A549 (cell line): Measurements from ENCODE around the gene NOS1AP.

Experiments used
- CBX2 ChIP-seq: fragments of 200-600 bp; sonication (generic); IDR thresholded peaks from 2 replicates; pipeline ENCODE4 v1.6.1; 2016; ENCODE audit warnings: low read depth, mild to moderate bottlenecking, borderline replicate concordance
- EP300 ChIP-seq, 2 experiments: fragments of >200 bp; sonication (Bioruptor Twin); formaldehyde crosslinking; IDR thresholded peaks; 2 replicates in 1 of 2; 3 replicates in 1 of 2; pipeline ENCODE4 v1.6.1; 2016 to 2017
- JUNB ChIP-seq: fragments of >200 bp; sonication (Bioruptor Twin); formaldehyde crosslinking; IDR thresholded peaks from 2 replicates; pipeline ENCODE4 v1.6.1; 2016
- KDM1A ChIP-seq: fragments of 200-600 bp; sonication (generic); IDR thresholded peaks from 2 replicates; pipeline ENCODE4 v1.6.1; 2016; ENCODE audit warnings: low read depth, mild to moderate bottlenecking
- KDM5A ChIP-seq: fragments of 200-600 bp; sonication (generic); IDR thresholded peaks from 2 replicates; pipeline ENCODE4 v1.6.1; 2016; ENCODE audit warnings: antibody characterized with exemption, mild to moderate bottlenecking
- MAFK ChIP-seq: fragments of 450-650 bp; IDR thresholded peaks from 2 replicates; pipeline ENCODE4 v1.6.1; 2014; ENCODE audit not compliant: partially characterized antibody
- NFE2L2 ChIP-seq: fragments of 150-350 bp; conservative IDR thresholded peaks from 2 replicates; pipeline ENCODE4 v1.6.1; 2014; ENCODE audit warnings: low read length
- POLR2A ChIP-seq: IDR thresholded peaks from 2 replicates; pipeline ENCODE4 v1.6.1; 2012; ENCODE audit warnings: mild to moderate bottlenecking, low read length
- RFX5 ChIP-seq: fragments of 450-650 bp; IDR thresholded peaks from 2 replicates; pipeline ENCODE4 v1.7.1; 2014; ENCODE audit warnings: antibody characterized with exemption, mild to moderate bottlenecking, moderate library complexity
- TF ChIP-seq, protein P1 (sequence below): fragments of >200 bp; sonication (Bioruptor Twin); formaldehyde crosslinking; IDR thresholded peaks from 3 replicates; pipeline ENCODE4 v1.5.1; 2016
- TF ChIP-seq, protein P2 (sequence below): IDR thresholded peaks from 2 replicates; pipeline ENCODE4 v1.6.1; 2012
- TF ChIP-seq, protein P3 (sequence below): fragments of 200-600 bp; sonication (generic); IDR thresholded peaks from 2 replicates; pipeline ENCODE4 v1.6.1; 2016; ENCODE audit warnings: antibody characterized with exemption, mild to moderate bottlenecking, moderate library complexity

DNA sequence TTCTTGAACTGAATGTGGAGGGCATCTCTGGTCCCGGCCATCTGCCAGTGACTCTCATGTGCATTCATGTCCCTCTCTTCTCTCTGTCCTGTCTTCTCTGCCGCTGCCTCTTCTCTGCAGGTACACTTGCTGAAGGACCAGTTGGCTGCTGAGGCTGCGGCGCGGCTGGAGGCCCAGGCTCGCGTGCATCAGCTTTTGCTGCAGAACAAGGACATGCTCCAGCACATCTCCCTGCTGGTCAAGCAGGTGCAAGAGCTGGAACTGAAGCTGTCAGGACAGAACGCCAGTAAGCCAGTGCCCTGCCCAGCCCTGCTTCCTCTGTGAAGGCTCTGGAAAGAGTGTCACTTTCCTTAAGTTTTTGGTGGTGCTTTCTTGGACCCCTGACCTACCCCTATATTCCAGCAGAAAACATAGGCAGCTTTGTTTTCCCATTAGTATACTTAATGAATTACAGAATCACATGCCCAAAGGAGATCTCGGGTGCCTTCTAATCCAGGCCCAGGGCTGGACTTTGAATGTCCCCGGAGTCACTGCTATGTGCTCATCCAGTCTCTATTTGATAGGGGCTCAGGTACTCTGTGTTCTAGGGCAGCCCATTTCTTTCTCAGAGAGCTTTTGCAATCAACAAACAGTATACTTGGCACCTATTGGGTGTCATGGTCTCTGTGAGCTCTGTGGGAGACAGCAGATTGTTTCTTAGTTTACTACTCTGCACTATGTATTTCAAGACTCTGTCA lies 296.0 kb downstream of the NOS1AP start:
- TF ChIP-seq POLR2A (no peak), EP300 (IDR thresholded peaks at IDR 0.05) (no peak), RFX5 (no peak), CBX2 (no peak), JUNB (no peak), KDM1A (no peak), MAFK (no peak), NFE2L2 (no peak), KDM5A (no peak)
- TF ChIP-seq, protein P1, sequence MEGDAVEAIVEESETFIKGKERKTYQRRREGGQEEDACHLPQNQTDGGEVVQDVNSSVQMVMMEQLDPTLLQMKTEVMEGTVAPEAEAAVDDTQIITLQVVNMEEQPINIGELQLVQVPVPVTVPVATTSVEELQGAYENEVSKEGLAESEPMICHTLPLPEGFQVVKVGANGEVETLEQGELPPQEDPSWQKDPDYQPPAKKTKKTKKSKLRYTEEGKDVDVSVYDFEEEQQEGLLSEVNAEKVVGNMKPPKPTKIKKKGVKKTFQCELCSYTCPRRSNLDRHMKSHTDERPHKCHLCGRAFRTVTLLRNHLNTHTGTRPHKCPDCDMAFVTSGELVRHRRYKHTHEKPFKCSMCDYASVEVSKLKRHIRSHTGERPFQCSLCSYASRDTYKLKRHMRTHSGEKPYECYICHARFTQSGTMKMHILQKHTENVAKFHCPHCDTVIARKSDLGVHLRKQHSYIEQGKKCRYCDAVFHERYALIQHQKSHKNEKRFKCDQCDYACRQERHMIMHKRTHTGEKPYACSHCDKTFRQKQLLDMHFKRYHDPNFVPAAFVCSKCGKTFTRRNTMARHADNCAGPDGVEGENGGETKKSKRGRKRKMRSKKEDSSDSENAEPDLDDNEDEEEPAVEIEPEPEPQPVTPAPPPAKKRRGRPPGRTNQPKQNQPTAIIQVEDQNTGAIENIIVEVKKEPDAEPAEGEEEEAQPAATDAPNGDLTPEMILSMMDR, result no peak
- TF ChIP-seq, protein P2, sequence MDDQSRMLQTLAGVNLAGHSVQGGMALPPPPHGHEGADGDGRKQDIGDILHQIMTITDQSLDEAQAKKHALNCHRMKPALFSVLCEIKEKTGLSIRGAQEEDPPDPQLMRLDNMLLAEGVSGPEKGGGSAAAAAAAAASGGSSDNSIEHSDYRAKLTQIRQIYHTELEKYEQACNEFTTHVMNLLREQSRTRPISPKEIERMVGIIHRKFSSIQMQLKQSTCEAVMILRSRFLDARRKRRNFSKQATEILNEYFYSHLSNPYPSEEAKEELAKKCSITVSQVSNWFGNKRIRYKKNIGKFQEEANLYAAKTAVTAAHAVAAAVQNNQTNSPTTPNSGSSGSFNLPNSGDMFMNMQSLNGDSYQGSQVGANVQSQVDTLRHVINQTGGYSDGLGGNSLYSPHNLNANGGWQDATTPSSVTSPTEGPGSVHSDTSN, result no peak
- TF ChIP-seq, protein P3, sequence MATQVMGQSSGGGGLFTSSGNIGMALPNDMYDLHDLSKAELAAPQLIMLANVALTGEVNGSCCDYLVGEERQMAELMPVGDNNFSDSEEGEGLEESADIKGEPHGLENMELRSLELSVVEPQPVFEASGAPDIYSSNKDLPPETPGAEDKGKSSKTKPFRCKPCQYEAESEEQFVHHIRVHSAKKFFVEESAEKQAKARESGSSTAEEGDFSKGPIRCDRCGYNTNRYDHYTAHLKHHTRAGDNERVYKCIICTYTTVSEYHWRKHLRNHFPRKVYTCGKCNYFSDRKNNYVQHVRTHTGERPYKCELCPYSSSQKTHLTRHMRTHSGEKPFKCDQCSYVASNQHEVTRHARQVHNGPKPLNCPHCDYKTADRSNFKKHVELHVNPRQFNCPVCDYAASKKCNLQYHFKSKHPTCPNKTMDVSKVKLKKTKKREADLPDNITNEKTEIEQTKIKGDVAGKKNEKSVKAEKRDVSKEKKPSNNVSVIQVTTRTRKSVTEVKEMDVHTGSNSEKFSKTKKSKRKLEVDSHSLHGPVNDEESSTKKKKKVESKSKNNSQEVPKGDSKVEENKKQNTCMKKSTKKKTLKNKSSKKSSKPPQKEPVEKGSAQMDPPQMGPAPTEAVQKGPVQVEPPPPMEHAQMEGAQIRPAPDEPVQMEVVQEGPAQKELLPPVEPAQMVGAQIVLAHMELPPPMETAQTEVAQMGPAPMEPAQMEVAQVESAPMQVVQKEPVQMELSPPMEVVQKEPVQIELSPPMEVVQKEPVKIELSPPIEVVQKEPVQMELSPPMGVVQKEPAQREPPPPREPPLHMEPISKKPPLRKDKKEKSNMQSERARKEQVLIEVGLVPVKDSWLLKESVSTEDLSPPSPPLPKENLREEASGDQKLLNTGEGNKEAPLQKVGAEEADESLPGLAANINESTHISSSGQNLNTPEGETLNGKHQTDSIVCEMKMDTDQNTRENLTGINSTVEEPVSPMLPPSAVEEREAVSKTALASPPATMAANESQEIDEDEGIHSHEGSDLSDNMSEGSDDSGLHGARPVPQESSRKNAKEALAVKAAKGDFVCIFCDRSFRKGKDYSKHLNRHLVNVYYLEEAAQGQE, result no peak
